ENCODE data around the gene CHIA.
"Not testable (repeated sequence)": the region's sequence is repeated elsewhere in the genome, so short reads cannot be mapped to it uniquely, and the experiment has no call there.

Gene CHIA

DNA sequence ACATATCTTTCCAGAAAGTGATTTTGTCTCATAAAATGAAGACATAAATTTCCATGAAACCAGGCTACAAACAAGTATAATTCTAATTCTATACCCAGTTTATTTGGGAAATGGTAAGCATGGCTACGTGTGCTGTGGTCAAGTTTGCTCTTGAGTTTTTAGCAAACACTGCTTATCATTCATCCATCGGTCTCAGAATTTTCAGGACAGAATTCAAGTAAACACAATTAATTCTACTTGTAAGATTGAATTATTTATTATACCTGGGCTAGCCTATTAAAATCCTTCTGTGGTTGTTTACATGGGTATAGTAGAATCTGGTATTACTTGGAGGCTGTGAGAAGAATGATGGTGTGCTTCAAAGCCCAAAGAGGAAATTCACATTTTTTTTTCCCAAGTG is 68.3 kb downstream of the CHIA start:
- Histone ChIP-seq H3K4me3 (ENCODE audit: low read length in 2 of 2) (no peak overlapping the region), H3K4me1 (ENCODE audit: control insufficient read depth in 2 of 2, insufficient read depth in 2 of 2, low read length in 2 of 2) (no peaks in the 10 kb centered on the region), H3K27me3 (ENCODE audit: control insufficient read depth in 2 of 2, insufficient read depth in 2 of 2, low read length in 2 of 2) (no peaks in the 10 kb centered on the region), H3K36me3 (ENCODE audit: control insufficient read depth in 2 of 2, insufficient read depth in 2 of 2, low read length in 2 of 2) (no peaks in the 10 kb centered on the region), H3K27ac (ENCODE audit: low read depth in 2 of 2, low read length in 2 of 2) (no peak overlapping the region), H3K9me3 (ENCODE audit: control insufficient read depth in 2 of 2, low read length in 2 of 2) (no peaks in the 10 kb centered on the region), H3K9ac (ENCODE audit: low read depth in 1 of 2, low read length in 2 of 2) (no peak overlapping the region)

DNA sequence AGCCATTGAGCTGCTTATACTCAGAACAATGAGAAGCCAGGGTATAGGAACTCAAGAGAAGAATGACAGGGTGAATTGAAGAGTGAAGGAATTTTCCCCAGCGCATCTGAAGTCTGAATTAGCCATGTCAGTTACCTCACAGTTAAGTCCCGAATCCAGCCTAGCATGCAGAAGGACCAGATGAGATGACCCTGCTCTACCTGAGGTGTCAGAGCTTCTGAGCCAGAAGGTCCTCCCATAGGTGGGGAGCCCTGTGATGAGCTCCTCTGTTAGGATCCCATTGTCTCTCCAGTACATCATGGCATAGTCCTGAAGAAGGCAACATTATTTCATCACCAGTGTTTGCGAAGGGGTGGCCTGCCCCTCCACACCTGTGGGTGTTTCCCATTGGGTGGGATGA is 68.7 kb downstream of the CHIA start:
- no peaks in the 10 kb centered on the region for H3K9me3 ChIP-seq (ENCODE audit: control insufficient read depth in 2 of 2, low read length in 2 of 2)
- no peak overlapping the region for H3K4me3 ChIP-seq (ENCODE audit: low read length in 2 of 2)
- no peaks in the 10 kb centered on the region for H3K4me1 ChIP-seq (ENCODE audit: control insufficient read depth in 2 of 2, insufficient read depth in 2 of 2, low read length in 2 of 2)
- H3K36me3 ChIP-seq (ENCODE audit: control insufficient read depth in 2 of 2, insufficient read depth in 2 of 2, low read length in 2 of 2), result no peaks in the 10 kb centered on the region
- H3K27me3 ChIP-seq (ENCODE audit: control insufficient read depth in 2 of 2, insufficient read depth in 2 of 2, low read length in 2 of 2), result no peaks in the 10 kb centered on the region
- no peak overlapping the region for H3K9ac ChIP-seq (ENCODE audit: low read depth in 1 of 2, low read length in 2 of 2)
- no peak overlapping the region for H3K27ac ChIP-seq (ENCODE audit: low read depth in 2 of 2, low read length in 2 of 2)

DNA sequence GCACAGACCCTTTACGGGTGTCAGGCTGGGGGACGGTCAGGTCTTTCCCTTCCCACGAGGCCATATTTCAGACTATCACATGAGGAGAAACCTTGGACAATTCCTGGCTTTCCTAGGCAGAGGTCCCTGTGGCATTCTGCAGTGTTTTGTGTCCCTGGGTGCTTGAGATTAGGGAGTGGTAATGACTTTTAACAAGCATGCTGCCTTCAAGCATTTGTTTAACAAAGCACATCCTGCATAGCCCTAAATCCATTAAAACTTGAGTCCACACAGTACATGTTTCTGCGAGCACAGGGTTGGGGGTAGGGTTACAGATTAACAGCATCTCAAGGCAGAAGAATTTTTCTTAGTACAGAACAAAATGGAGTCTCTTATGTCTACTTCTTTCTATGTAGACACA is 69.6 kb downstream of the CHIA start:
- not testable (repeated sequence) for H3K27ac ChIP-seq (ENCODE audit: low read depth in 2 of 2, low read length in 2 of 2); H3K9me3 ChIP-seq (ENCODE audit: control insufficient read depth in 2 of 2, low read length in 2 of 2); H3K27me3 ChIP-seq (ENCODE audit: control insufficient read depth in 2 of 2, insufficient read depth in 2 of 2, low read length in 2 of 2); H3K36me3 ChIP-seq (ENCODE audit: control insufficient read depth in 2 of 2, insufficient read depth in 2 of 2, low read length in 2 of 2); H3K4me1 ChIP-seq (ENCODE audit: control insufficient read depth in 2 of 2, insufficient read depth in 2 of 2, low read length in 2 of 2); H3K4me3 ChIP-seq (ENCODE audit: low read length in 2 of 2); H3K9ac ChIP-seq (ENCODE audit: low read depth in 1 of 2, low read length in 2 of 2)

DNA sequence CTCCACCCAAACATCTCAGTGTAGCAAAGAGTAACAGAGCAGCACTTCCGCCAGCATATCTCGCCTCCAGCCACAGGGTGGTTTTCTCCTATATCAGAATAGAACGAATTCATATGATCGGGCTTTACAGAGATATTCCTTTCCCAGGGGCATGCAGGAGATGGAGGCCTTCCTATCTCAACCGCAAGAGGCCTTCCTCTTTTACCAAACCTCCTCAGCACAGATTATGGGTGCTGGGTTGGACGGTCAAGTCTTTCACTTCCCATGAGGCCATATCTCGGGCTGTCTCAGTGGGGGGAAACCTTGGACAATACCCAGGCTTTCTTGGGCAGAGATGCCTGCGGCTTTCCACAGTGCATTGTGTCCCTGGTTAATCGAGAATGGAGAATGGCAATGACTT is 71.1 kb downstream of the CHIA start:
- Histone ChIP-seq H3K36me3 (ENCODE audit: control insufficient read depth in 2 of 2, insufficient read depth in 2 of 2, low read length in 2 of 2) (no peaks in the 10 kb centered on the region), H3K9ac (ENCODE audit: low read depth in 1 of 2, low read length in 2 of 2) (no peak overlapping the region), H3K27ac (ENCODE audit: low read depth in 2 of 2, low read length in 2 of 2) (no peak overlapping the region), H3K4me3 (ENCODE audit: low read length in 2 of 2) (no peak overlapping the region), H3K4me1 (ENCODE audit: control insufficient read depth in 2 of 2, insufficient read depth in 2 of 2, low read length in 2 of 2) (no peaks in the 10 kb centered on the region), H3K9me3 (ENCODE audit: control insufficient read depth in 2 of 2, low read length in 2 of 2) (no peaks in the 10 kb centered on the region), H3K27me3 (ENCODE audit: control insufficient read depth in 2 of 2, insufficient read depth in 2 of 2, low read length in 2 of 2) (no peaks in the 10 kb centered on the region)

DNA sequence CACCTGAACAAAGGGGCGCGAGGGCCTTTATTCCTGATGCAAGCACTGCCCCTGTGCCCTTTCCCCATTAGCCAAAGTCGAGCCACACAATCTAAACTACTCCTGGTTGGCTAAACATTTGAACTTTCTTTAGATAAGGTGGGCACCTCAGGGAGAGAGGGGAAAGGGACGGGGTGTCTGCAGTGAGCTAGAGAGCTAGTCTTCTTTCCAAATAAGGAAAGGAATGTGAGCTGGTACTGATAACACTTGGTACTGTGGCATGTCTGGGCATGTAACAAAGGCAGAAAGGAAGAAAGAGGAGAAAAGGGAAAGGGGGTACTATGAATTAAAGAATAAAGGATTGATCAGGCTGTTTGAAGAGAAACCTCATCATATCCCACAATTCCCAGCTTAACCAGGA is 74.0 kb downstream of the CHIA start:
- Histone ChIP-seq H3K4me3 (ENCODE audit: low read length in 2 of 2) (no peak overlapping the region), H3K36me3 (ENCODE audit: control insufficient read depth in 2 of 2, insufficient read depth in 2 of 2, low read length in 2 of 2) (no peaks in the 10 kb centered on the region), H3K27me3 (ENCODE audit: control insufficient read depth in 2 of 2, insufficient read depth in 2 of 2, low read length in 2 of 2) (no peaks in the 10 kb centered on the region), H3K4me1 (ENCODE audit: control insufficient read depth in 2 of 2, insufficient read depth in 2 of 2, low read length in 2 of 2) (no peaks in the 10 kb centered on the region), H3K9me3 (ENCODE audit: control insufficient read depth in 2 of 2, low read length in 2 of 2) (no peaks in the 10 kb centered on the region), H3K27ac (ENCODE audit: low read depth in 2 of 2, low read length in 2 of 2) (no peak overlapping the region), H3K9ac (ENCODE audit: low read depth in 1 of 2, low read length in 2 of 2) (no peak overlapping the region)

DNA sequence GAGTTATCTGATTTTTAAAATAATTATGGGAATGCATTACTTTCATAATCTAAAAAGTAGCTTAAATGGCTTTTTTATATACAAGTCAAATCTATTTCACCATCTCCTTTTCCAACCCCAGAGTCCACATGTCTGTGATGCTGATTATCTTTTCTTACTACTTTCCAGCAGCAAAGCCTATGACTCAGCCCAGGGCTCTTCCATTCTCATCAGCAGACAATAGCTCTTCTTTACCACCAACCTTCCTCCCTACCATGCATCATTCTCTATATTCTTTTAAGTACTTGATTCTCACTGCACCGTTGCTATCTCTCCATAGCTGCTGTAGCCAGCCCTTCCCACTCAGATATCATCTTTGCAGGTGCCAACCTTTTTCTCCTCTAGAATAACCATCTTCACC is 75.6 kb downstream of the CHIA start:
- Histone ChIP-seq H3K9me3 (ENCODE audit: control insufficient read depth in 2 of 2, low read length in 2 of 2) (no peaks in the 10 kb centered on the region), H3K9ac (ENCODE audit: low read depth in 1 of 2, low read length in 2 of 2) (no peak overlapping the region), H3K27ac (ENCODE audit: low read depth in 2 of 2, low read length in 2 of 2) (no peak overlapping the region), H3K4me1 (ENCODE audit: control insufficient read depth in 2 of 2, insufficient read depth in 2 of 2, low read length in 2 of 2) (no peaks in the 10 kb centered on the region), H3K36me3 (ENCODE audit: control insufficient read depth in 2 of 2, insufficient read depth in 2 of 2, low read length in 2 of 2) (no peaks in the 10 kb centered on the region), H3K27me3 (ENCODE audit: control insufficient read depth in 2 of 2, insufficient read depth in 2 of 2, low read length in 2 of 2) (no peaks in the 10 kb centered on the region), H3K4me3 (ENCODE audit: low read length in 2 of 2) (no peak overlapping the region)

DNA sequence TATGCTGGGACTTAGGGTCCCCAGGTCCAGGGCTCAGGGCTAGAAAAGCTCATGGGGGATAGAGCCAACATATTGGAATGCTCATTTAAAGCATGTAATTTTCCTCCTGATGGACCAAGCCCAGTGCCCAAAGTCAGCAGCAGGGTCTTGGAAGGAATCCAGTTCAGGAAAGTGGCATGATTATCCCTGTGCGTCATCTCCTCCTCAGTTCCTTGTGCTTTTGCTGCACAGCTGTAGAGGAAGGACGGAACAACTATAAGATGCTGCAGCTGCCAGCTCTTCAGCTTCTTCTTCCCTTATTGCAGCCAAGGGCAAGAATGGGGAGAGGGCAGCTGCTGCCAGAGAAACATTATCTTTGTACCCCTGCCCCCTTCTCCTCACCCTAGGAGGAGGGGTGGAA is 78.5 kb downstream of the CHIA start:
- Histone ChIP-seq H3K9me3 (ENCODE audit: control insufficient read depth in 2 of 2, low read length in 2 of 2) (no peaks in the 10 kb centered on the region), H3K36me3 (ENCODE audit: control insufficient read depth in 2 of 2, insufficient read depth in 2 of 2, low read length in 2 of 2) (no peaks in the 10 kb centered on the region), H3K9ac (ENCODE audit: low read depth in 1 of 2, low read length in 2 of 2) (no peak overlapping the region), H3K27me3 (ENCODE audit: control insufficient read depth in 2 of 2, insufficient read depth in 2 of 2, low read length in 2 of 2) (no peaks in the 10 kb centered on the region), H3K4me3 (ENCODE audit: low read length in 2 of 2) (no peak overlapping the region), H3K4me1 (ENCODE audit: control insufficient read depth in 2 of 2, insufficient read depth in 2 of 2, low read length in 2 of 2) (no peaks in the 10 kb centered on the region), H3K27ac (ENCODE audit: low read depth in 2 of 2, low read length in 2 of 2) (no peak overlapping the region)

DNA sequence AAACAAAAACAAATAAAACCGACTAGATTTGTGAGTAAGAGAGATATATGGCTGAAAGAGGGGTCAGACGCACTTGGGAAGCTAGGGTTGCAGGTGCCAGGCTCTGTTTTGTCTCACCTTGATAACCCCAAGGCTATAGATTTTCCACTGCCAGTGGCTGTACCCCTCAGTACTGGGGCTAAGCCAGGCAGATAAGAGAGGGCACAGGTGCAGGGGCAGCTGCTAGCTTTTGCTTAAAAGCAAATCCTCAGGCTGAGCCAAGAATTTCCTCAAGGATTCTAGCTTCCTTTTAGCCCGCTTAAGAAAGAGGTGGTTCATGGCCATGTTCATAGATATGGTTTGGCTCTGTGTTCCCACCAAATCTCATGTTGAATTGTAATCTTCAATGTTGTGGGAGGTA is 79.0 kb downstream of the CHIA start:
- Histone ChIP-seq H3K4me3 (ENCODE audit: low read length in 2 of 2) (no peak overlapping the region), H3K27me3 (ENCODE audit: control insufficient read depth in 2 of 2, insufficient read depth in 2 of 2, low read length in 2 of 2) (no peaks in the 10 kb centered on the region), H3K4me1 (ENCODE audit: control insufficient read depth in 2 of 2, insufficient read depth in 2 of 2, low read length in 2 of 2) (no peaks in the 10 kb centered on the region), H3K36me3 (ENCODE audit: control insufficient read depth in 2 of 2, insufficient read depth in 2 of 2, low read length in 2 of 2) (no peaks in the 10 kb centered on the region), H3K27ac (ENCODE audit: low read depth in 2 of 2, low read length in 2 of 2) (no peak overlapping the region), H3K9me3 (ENCODE audit: control insufficient read depth in 2 of 2, low read length in 2 of 2) (no peaks in the 10 kb centered on the region), H3K9ac (ENCODE audit: low read depth in 1 of 2, low read length in 2 of 2) (no peak overlapping the region)
